NCI-H748 treated with DMSO at 0.1 percent for 48 hours (cell line): ENCODE measurements around the gene NAA10.

Source experiments
- DNase-seq: peaks from one replicate; lab custom pipeline; 2025; lab: John Stamatoyannopoulos, UW

Gene NAA10

DNA sequence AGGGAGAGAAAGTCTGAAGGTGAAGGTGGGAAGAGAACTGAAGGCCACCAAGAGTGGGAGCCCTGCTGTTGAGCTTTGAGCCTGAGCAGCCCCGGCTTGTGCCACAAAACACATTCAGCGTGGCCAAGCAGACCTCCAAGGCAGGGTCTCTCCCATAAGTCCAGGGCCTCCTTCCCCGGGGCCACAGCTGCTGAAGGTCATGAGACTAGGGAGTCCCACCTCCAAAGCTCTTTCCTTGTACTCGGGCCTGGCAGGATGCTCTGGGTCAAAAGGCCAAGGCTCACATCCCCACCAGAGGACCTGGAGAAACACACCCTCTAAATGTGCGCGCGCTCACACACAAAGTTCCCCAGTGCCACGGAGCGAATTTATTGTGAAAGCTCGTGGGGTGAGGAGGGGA is 5.3 kb downstream of the NAA10 start:
- no peak for DNase-seq

DNA sequence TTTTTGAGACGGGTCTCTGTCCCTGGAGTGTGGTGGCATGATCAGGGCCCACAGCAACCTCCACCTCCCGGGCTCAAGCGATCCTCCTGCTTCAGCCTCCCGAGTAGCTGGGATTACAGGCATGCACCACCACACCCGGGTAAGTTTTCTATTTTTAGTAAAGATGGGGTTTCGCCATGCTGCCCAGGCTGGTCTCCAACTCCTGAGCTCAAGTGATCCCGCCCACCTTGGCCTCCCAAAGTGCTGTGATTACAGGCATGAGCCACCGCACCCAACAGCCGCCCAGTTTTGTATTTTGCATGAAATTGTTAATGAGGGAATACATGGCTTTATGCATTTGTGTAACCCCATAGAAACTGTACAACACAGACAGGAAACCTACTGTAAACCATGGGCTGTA is 6.0 kb downstream of the NAA10 start:
- DNase-seq = no peak

DNA sequence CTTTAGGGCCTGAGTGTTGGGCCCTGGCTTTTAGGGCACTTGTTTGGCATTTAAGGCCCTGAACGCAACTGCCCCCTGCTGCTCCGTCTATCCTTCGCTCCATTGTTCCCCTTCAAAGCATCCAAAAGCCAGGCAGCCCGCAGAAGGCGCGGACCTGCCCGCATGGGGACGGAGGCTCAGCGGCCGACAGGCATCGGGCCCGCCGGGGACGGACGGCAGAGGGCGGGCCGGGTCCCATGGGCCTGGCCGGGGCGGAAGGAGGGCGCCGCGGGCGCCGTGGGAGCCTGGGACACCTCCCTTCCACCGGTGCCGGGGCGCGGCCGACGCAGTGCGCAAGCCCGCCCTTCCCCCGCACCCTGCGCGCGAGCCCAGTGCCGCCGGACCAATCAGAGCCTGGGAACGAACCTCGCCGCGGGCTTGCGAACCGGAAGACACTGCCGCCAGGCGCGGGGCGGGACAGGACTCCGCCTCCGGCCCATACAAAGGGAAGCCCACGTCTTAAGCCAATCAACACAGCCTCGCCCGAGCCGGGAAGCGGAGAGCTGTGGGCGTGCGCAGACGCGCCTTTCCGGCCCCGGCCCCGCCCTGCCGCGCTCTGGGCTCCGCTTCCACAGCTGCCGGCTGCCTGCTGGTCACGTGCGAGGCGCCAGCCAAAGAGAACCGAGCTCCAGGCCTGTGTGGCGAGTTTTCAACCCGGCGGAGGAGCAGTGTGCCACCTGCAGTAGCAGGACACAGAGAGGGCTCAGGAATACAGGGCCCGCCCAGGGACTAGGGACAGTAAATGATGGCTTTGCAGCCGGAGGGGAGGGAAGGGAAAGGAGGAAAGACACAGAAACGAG is 6.7 kb downstream of the NAA10 start:
- DNase-seq = peak; percentile 91

DNA sequence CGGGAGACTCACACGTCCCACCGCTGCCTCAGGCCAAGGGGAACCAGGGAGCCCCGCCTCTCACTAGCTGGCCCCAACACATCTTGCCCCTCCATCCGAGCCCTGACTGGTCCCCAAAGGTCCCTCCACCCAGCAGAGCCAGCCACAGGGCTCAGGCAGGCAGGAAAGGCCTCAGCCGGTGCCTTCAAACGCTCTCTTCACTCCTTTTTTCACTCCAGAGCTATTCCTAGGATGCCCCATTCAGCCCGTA is 7.2 kb downstream of the NAA10 start:
- no peak for DNase-seq

- DNase-seq = peak; percentile 28
These were observed 7.8 kb downstream of the NAA10 start for GRCh38 chrX:153926858-153927671.

DNA sequence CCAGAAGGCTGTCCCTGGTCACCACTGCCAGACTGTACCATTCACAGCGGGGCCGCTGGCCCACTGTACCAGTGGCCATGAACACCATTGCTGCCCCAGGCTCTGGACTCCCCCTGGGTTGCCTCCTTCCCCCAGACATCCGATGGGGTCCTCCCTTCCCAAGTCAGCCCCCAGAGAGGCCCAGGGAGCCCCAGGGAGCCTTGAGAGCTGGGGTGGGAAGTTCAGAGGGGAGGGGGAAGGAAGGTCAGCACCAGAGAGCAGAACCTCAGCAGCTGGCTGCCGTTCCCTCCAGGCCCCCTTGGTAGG is 8.3 kb downstream of the NAA10 start:
- DNase-seq = no peak

GRCh38 chrX:153925739-153926551 is 8.9 kb downstream of the NAA10 start, which contains the start of gene ARHGAP4:
Gene ARHGAP4, minus strand, starts transcription at chrX:153926264. Its CDS starts 62 bp downstream, at chrX:153926202.
- no peak for DNase-seq

DNA sequence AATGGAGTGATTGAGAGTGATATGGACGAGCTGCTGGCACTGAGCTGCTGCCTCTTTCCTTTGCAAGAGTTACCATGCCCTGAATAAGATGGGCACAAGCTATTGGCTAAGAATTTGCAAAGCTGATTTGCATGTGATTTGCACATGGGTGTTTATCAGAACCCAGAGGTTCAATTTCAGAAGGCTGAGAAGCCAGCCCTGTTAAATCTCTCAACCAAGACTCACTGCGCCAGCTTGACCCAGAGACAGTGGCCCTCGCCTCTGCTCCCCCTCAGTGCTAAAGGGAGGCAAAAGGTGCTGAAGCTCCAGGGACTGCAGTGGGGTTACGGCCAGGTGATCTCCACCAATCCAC is 9.5 kb downstream of the NAA10 start:
- DNase-seq = no peak

GRCh38 chrX:153924149-153924861 is 10.5 kb downstream of the NAA10 start:
- DNase-seq = no peak

- DNase-seq = peak; percentile 43
These were observed 11.6 kb downstream of the NAA10 start for GRCh38 chrX:153922932-153923857.

DNA sequence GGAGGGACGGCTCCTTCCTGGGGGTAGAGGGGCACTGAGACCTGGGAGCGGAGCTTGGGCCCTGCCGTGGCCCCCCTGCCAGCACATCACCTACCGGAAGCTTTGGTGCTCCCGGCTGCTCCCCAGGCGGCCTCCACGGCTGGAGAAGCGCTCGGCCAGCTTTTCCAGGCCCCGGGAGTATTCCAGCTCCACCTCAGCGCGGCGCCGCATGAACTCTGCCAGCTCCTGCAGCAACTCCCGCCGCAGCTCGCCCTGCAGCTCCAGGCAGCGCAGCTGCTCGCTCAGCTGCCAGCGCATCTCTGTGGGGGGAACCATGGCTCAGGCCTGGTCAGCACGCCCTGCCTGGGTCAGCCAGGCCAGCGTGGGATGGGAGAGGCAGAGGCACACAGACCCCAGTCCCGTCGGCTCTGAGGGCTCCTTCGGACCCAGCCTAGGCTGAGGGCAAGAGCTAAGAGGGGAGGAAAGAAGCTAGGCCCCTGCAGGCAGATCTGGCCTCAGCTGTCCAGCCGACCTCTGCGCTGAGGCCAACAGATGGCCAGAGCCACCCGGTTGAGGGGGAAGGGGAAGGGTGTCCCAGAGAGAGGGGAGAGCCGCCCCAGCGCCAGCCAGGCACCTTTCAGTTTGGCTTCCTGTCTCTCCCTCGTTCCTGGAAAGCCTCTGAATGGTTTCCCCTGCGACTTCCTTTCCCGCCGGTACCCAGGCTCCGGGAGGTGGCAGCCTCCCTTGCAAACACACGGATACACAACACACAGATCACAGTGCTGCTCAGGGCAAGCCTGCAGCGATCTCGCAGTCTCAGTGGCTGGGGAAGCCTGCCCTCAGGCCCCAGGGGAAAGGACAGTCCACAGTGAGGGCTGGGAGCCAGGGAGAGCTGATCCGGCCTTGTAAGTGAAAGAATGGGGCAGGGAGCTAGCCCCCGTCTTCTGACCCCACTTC is 13.1 kb downstream of the NAA10 start:
- no peak for DNase-seq

DNA sequence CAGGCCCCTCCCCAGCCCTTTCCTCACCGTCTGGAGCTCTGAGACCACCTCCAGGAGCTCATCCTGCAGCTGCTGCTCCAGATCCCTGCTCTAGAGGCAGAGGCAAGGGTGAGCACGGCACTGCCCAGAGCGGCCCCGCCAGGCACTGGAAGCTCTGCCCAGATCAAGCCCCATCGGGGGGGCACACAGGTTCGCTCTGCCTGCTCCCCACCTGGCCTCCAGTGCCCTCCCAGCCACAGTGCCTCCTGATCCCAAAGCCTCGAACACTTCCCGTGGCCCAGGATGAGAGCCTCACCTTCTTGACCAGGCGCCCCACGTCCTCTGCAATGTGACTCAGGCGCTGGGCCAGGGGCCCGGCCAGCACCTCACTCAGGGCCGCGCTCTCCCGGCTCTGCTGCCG is 13.8 kb downstream of the NAA10 start:
- DNase-seq = no peak

GRCh38 chrX:153920546-153920945 is 14.3 kb downstream of the NAA10 start:
- no peak for DNase-seq

DNA sequence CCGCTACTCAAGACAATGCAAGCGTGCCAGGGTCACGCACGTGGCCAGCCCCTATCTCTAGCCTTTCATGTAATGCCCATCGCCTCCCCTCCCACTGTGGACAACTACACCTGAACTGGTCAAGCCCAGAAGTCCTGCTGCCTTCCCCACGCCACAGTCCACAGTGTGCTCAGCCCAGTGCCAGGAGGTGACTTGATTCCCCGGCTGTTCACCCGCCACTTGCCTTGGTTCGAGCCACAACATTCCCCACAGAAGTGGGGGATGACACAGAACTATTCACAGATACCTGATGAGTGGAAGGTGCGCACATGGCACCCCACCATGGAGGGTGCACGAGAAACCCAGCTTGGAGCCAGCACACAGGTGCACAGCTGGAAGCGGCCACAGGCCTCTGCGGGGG is 15.6 kb downstream of the NAA10 start:
- no peak for DNase-seq

DNA sequence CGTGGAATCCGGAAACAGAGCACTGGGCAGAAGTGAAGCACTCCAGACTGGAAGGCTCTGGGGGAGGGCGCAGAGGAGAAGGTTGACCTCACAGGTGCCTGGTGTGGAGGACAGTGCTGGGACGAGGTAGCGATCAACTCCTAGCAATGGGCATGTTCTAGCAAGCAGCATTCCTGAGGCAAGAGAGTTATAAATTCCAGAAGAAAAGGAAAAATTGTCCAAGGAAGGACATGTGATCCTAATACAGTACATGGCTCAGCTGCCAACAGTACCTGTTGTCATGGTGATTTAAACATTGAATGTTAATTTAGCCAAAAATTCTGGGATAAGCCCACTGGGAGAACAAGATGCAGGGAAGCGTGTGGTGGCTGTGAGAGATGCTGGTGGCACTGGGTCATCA is 17.0 kb downstream of the NAA10 start:
- DNase-seq = no peak

GRCh38 chrX:153913701-153914100 is 21.1 kb downstream of the NAA10 start:
- DNase-seq = no peak

GRCh38 chrX:153913211-153913610 is 21.6 kb downstream of the NAA10 start:
- DNase-seq = no peak

- no peak for DNase-seq
These were observed 23.0 kb downstream of the NAA10 start for GRCh38 chrX:153911798-153912197.

DNA sequence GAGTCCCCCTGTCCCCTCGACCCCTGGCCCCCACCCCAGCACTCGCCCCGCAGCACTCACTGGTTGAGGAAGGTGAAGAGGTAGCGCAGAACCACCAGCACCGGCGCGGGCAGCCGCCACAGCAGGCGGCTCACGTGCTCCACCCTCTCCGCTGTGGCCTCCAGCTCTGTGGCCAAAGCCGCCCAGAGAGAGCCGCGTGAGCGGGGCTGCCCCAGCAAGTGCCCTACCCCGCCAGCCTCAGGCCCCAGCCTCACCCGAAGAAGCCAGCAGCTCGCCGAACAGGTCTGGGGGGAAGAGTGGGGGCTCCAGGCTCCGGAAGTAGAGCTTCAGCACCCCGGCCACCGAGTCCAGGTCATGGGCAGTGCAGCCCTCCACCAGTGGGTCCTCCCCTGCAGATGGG is 24.4 kb downstream of the NAA10 start:
- no peak for DNase-seq

DNA sequence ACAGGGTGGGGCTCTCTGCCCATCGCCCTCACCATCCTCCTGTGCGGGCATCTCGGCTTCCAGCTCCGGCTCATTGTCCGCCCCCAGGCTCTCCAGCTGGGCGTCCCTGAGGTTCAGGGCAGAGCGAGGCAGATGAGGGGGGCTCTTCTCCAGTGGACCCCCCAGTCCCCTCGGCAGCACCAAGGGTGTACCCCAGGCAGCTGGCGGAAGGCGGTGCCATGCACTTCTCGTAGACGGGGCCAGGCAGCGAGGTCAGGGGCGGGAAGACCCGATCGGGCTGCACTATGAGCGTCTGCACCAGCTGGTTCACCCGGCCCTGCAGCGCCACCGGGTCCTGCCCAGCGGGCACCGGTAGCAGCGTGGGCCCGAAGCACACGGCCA is 24.9 kb downstream of the NAA10 start:
- no peak for DNase-seq
